ENCODE measurements around the gene USP40. TPM values are rescaled to one million over a fixed set of nuclear protein-coding genes. Genes with fewer than 3 reads are reported as not detected.

Gene USP40
- total and polyA plus RNA-seq, 2 of the 8 experiments (the other 6 are each of a cell fraction or from before 2014, with no cell fraction given), result 12.0 to 15.7 TPM

GRCh38 chr2:233477548-233478433 lies 88.8 kb downstream of the USP40 start:
- no peak overlapping the region for H3K9ac ChIP-seq (replicated peaks in 1 of 4; ENCODE audit: extremely low read depth in 1 of 4, low read depth in 3 of 4, low read length in 3 of 4)
- no peak overlapping the region for H2BK15ac ChIP-seq (ENCODE audit: low read length)
- H3K79me1 ChIP-seq (ENCODE audit: low read depth, low read length), result no peaks in the 10 kb centered on the region
- no peaks in the 10 kb centered on the region for H3K27me3 ChIP-seq (replicated peaks in 1 of 4; ENCODE audit: control insufficient read depth in 3 of 4, extremely low read depth in 1 of 4, insufficient read depth in 3 of 4, low read length in 3 of 4)
- H3K4me3 ChIP-seq (ENCODE audit: extremely low read depth in 1 of 4, insufficient read depth in 2 of 4, low read depth in 3 of 4, low read length in 4 of 4), result no peak overlapping the region
- H4K8ac ChIP-seq (ENCODE audit: extremely low read depth, insufficient read depth, low read length), result no peak overlapping the region
- no peak overlapping the region for H2BK20ac ChIP-seq (ENCODE audit: low read length)
- no peaks in the 10 kb centered on the region for H3K79me2 ChIP-seq (ENCODE audit: control insufficient read depth in 1 of 2, insufficient read depth in 2 of 2, low read length in 2 of 2)
- no peak overlapping the region for H4K91ac ChIP-seq (replicated peaks; ENCODE audit: insufficient read length, low read length)
- no peak overlapping the region for H3K4ac ChIP-seq (replicated peaks; ENCODE audit: insufficient read length, low read depth, low read length)
- no peak overlapping the region for H3K18ac ChIP-seq (ENCODE audit: extremely low read depth, low read length)
- H3K56ac ChIP-seq (replicated peaks; ENCODE audit: insufficient read length, low read depth, low read length), result no peak overlapping the region
- ChIA-PET CTCF (ENCODE audit: partially characterized antibody) (interaction anchor here (0.7 to 1.1 kb wide), 3 partner anchors 29 to 280 kb away, joined by 3 read pairs; no protein-coding TSS in a partner anchor), POLR2A (ENCODE audit: partially characterized antibody) (interaction anchor here (0.8 kb wide), 2 partner anchors 15 to 61 kb away, joined by 3 read pairs; no protein-coding TSS in a partner anchor)
- 91% methylated on average over 27 of the region's 29 CpGs; no CpG with 5 or more reads in 1 of the 2 experiments for WGBS, 2 experiments (ENCODE audit: extremely low coverage in 1 of 2, insufficient coverage in 1 of 2, insufficient read length in 1 of 2, insufficient replicate concordance in 2 of 2, low coverage in 1 of 2, low lambda C conversion rate in 2 of 2, missing lambda C conversion rate in 1 of 2)
- no peak overlapping the region for H3K27ac ChIP-seq (ENCODE audit: low read depth, low read length)
- no peak overlapping the region for H3K4me2 ChIP-seq (ENCODE audit: insufficient read depth in 1 of 2, low read depth in 2 of 2, low read length in 2 of 2)
- H2BK120ac ChIP-seq (replicated peaks; ENCODE audit: low read depth, low read length), result no peak overlapping the region
- no peak overlapping the region for H2BK5ac ChIP-seq (ENCODE audit: low read depth, low read length)
- no peak overlapping the region for H2BK12ac ChIP-seq (ENCODE audit: low read depth, low read length)
- H3K9me3 ChIP-seq (ENCODE audit: insufficient read depth in 2 of 2, low read depth in 1 of 2, low read length in 1 of 2), result peaks cover 3% of the 10 kb centered on the region in 2 experiments
- peaks cover 0 to 3% of the 10 kb centered on the region in 2 experiments for H4K20me1 ChIP-seq (replicated peaks in 1 of 2; ENCODE audit: control insufficient read depth in 1 of 2, insufficient read depth in 2 of 2, low read length in 2 of 2)
- no peak overlapping the region for H3K23ac ChIP-seq (ENCODE audit: insufficient read length)
- no peak overlapping the region for H2AFZ ChIP-seq (ENCODE audit: low read length)
- TF ChIP-seq CREB1 (IDR thresholded peaks at IDR 0.05) (no peak), RNF2 (IDR thresholded peaks at IDR 0.05; ENCODE audit: borderline replicate concordance, low read depth, low read length, missing control alignments, poor library complexity, severe bottlenecking) (no peak), JUN (IDR thresholded peaks at IDR 0.05; ENCODE audit: low read depth, low read length) (no peak), SIN3A (conservative IDR thresholded peaks at IDR 0.05 in 1 of 2, IDR thresholded peaks at IDR 0.05 in 1 of 2; ENCODE audit: low read depth in 1 of 2, low read length in 2 of 2) (no peak), SRF (IDR thresholded peaks at IDR 0.05; ENCODE audit: low read depth, low read length) (no peak)
- peaks cover 0 to 6% (median 0%) of the 10 kb centered on the region in 4 experiments; a peak in 2 of 7 replicates for H3K4me1 ChIP-seq (replicated peaks in 1 of 4; ENCODE audit: control insufficient read depth in 3 of 4, insufficient read depth in 4 of 4, low read length in 3 of 4)
- no peaks in the 10 kb centered on the region for H3K23me2 ChIP-seq (ENCODE audit: low read depth, low read length)
- H3K36me3 ChIP-seq (ENCODE audit: control insufficient read depth in 2 of 4, insufficient read depth in 4 of 4, low read length in 3 of 4), result peaks cover 0 to 5% (median 0%) of the 10 kb centered on the region in 4 experiments; a peak in 3 of 8 replicates
- no peak for FAIRE-seq
- H2AK5ac ChIP-seq (ENCODE audit: low read depth, low read length), result no peak overlapping the region
- H3K14ac ChIP-seq (ENCODE audit: insufficient read length), result no peak overlapping the region
- no peak overlapping the region for H4K5ac ChIP-seq (ENCODE audit: insufficient read length, low read depth, low read length)
- no peak for DNase-seq (ENCODE audit: low read depth in 1 of 2, low spot score in 2 of 2)
